Body of pancreas (tissue), 4 donors: ENCODE results near the gene FHOD3.

Source experiments
- CTCF ChIP-seq, 7 experiments: fragments of 450-650 bp in 4 of 7; fragments of 200-600 bp in 3 of 7; sonication (generic) in 3 of 7; IDR thresholded peaks; one replicate each; pipeline ENCODE4 v1.5.1; 2016 to 2019; ENCODE audit warnings: antibody characterized with exemption in 7 of 7
- POLR2A ChIP-seq, 3 donors: fragments of 450-650 bp; IDR thresholded peaks; one replicate each; pipeline ENCODE4 v1.6.1; 2016; ENCODE audit warnings: antibody characterized with exemption in 3 of 3, mild to moderate bottlenecking in 2 of 3

- TF ChIP-seq CTCF (IDR thresholded peaks at IDR 0.05) (no peak), POLR2A (IDR thresholded peaks at IDR 0.05) (no peak)
Observed at GRCh38 chr18:36718705-36719328, 421.3 kb downstream of the FHOD3 start.
